CD14-positive monocyte (primary cell): ENCODE data around the gene PHKA2. TPM values are rescaled to one million over a fixed set of nuclear protein-coding genes. Genes with fewer than 3 reads are reported as not detected.
A peak's percentile ranks its signal among the peaks of the same experiment; 100 is the strongest.

Experiments
- DNase-seq, 3 donors: peaks; one replicate each; pipeline ENCODE4 v3.0.0-alpha.2; 2011 to 2022
- H2AFZ ChIP-seq: 2 replicates; pipeline ENCODE4 v1.6.0; 2012; ENCODE audit warnings: mild to moderate bottlenecking, low read depth, low read length, inconsistent platforms; ENCODE audit not compliant: insufficient read depth, poor library complexity, severe bottlenecking
- H3K27ac ChIP-seq, 2 donors: 1 replicate in 1 of 2; 2 replicates in 1 of 2; pipeline ENCODE4 v1.5.1; 2012 to 2013; ENCODE audit warnings: low read length in 2 of 2, control low read depth in 1 of 2, inconsistent platforms in 1 of 2, low read depth in 1 of 2, mild to moderate bottlenecking in 1 of 2
- H3K27me3 ChIP-seq, 2 donors: one replicate each; pipeline versions ENCODE4 v1.6.0 to v1.6.1; 2011 to 2013; ENCODE audit warnings: low read length in 2 of 2; ENCODE audit not compliant: control insufficient read depth in 2 of 2, insufficient read depth in 2 of 2
- H3K36me3 ChIP-seq, 2 donors: replicated peaks in 1 of 2; 1 replicate in 1 of 2; 2 replicates in 1 of 2; pipeline versions ENCODE4 v1.5.1 to v1.6.1; 2012 to 2013; ENCODE audit warnings: low read length in 2 of 2, control low read depth in 1 of 2, inconsistent platforms in 1 of 2, mild to moderate bottlenecking in 1 of 2; ENCODE audit not compliant: insufficient read depth in 2 of 2, control insufficient read depth in 1 of 2
- H3K4me1 ChIP-seq, 2 donors: 1 replicate in 1 of 2; 2 replicates in 1 of 2; pipeline versions ENCODE4 v1.5.1 to v1.6.1; 2012 to 2013; ENCODE audit warnings: low read length in 2 of 2, control low read depth in 1 of 2, inconsistent platforms in 1 of 2, mild to moderate bottlenecking in 1 of 2, moderate library complexity in 1 of 2; ENCODE audit not compliant: insufficient read depth in 2 of 2, control insufficient read depth in 1 of 2
- H3K4me2 ChIP-seq: replicated peaks from 2 replicates; pipeline ENCODE3; 2012; ENCODE audit warnings: low read length, moderate library complexity, mild to moderate bottlenecking; ENCODE audit not compliant: poor library complexity, severe bottlenecking; ENCODE audit errors: extremely low read depth
- H3K4me3 ChIP-seq, 3 experiments: fragments of 200-600 bp in 1 of 3; sonication (generic) in 1 of 3; replicated peaks in 1 of 3; 1 replicate in 2 of 3; 2 replicates in 1 of 3; pipeline ENCODE4 v1.5.1; 2011 to 2013; ENCODE audit warnings: low read length in 3 of 3, mild to moderate bottlenecking in 3 of 3, control low read depth in 2 of 3, low read depth in 2 of 3, inconsistent platforms in 1 of 3, moderate library complexity in 1 of 3
- H3K79me2 ChIP-seq: 2 replicates; pipeline ENCODE4 v1.6.0; 2012; ENCODE audit warnings: mild to moderate bottlenecking, control low read depth, inconsistent platforms, low read length, moderate library complexity; ENCODE audit not compliant: insufficient read depth
- H3K9ac ChIP-seq: 2 replicates; pipeline ENCODE4 v1.6.0; 2017; ENCODE audit warnings: low read length, mild to moderate bottlenecking; ENCODE audit not compliant: insufficient read depth, poor library complexity, severe bottlenecking
- H3K9me3 ChIP-seq, 2 donors: replicated peaks in 1 of 2; 1 replicate in 1 of 2; 2 replicates in 1 of 2; pipeline versions ENCODE4 v1.5.1 to v1.6.1; 2012 to 2013; ENCODE audit warnings: low read length in 2 of 2, control low read depth in 1 of 2; ENCODE audit not compliant: control insufficient read depth in 1 of 2, insufficient read depth in 1 of 2
- H4K20me1 ChIP-seq: 2 replicates; pipeline ENCODE4 v1.6.0; 2012; ENCODE audit warnings: mild to moderate bottlenecking, low read length, control low read depth, moderate library complexity; ENCODE audit not compliant: insufficient read depth
- H3K27ac Mint-ChIP-seq, 7 donors: one replicate each; pipeline ENCODE4 v1.8.0; 2020; ENCODE audit warnings: mild to moderate bottlenecking in 7 of 7, mixed read lengths in 7 of 7, moderate library complexity in 6 of 7, inconsistent platforms in 2 of 7
- H3K27me3 Mint-ChIP-seq, 3 donors: one replicate each; pipeline ENCODE4 v1.8.0; 2021 to 2022; ENCODE audit warnings: low read depth in 3 of 3, mild to moderate bottlenecking in 3 of 3, mixed read lengths in 3 of 3, moderate library complexity in 3 of 3, inconsistent platforms in 1 of 3
- H3K36me3 Mint-ChIP-seq, 2 donors: one replicate each; pipeline ENCODE4 v1.8.0; 2020; ENCODE audit warnings: mixed read lengths in 2 of 2, inconsistent platforms in 1 of 2, mild to moderate bottlenecking in 1 of 2
- H3K4me1 Mint-ChIP-seq: one replicate; pipeline ENCODE4 v1.8.0; 2020; ENCODE audit warnings: mild to moderate bottlenecking, mixed read lengths
- H3K4me3 Mint-ChIP-seq, 2 donors: one replicate each; pipeline ENCODE4 v1.8.0; 2020; ENCODE audit warnings: mild to moderate bottlenecking in 2 of 2, mixed read lengths in 2 of 2, moderate library complexity in 1 of 2
- H3K9me3 Mint-ChIP-seq, 7 donors: one replicate each; pipeline ENCODE4 v1.8.0; 2020 to 2022; ENCODE audit warnings: mixed read lengths in 7 of 7, mild to moderate bottlenecking in 6 of 7, moderate library complexity in 6 of 7, inconsistent platforms in 2 of 7
- CTCF ChIP-seq: fragments of 200-600 bp; IDR thresholded peaks from one replicate; pipeline ENCODE4 v1.8.0; 2022; ENCODE audit warnings: antibody characterized with exemption, mild to moderate bottlenecking
- WGBS: methylation state at CpG from one replicate; pipeline ENCODE4 v1.1.5; 2013; ENCODE audit warnings: missing lambda C conversion rate; ENCODE audit not compliant: insufficient coverage; 5-methylcytosine and 5-hydroxymethylcytosine counted together
- intact Hi-C, 2 donors: fragments of 100-400 bp; cut with micrococcal nuclease; formaldehyde crosslinking; loops; one replicate each; pipeline versions ENCODE4 v1.15.0 to v1.15.1; 2023
- polyA plus RNA-seq, 3 donors: library from polyadenylated mRNA; depleted of rRNA in 1 of 3; unstranded in 2 of 3; stranded (reverse) in 1 of 3; fragments of 300-500 nt in 2 of 3; fragments of >200 nt in 1 of 3; fragmentation: Illumina TruSeq in 2 of 3; gene quantifications; 1 replicate in 2 of 3; 2 replicates in 1 of 3; pipeline ENCODE4 v1.2.3, GENCODE V29; 2012 to 2021

Gene PHKA2
- polyA plus RNA-seq, 3 donors: 8.7 to 63.3 (median 9.1) TPM

- intact Hi-C loops: no loop called here
- Histone ChIP-seq H3K36me3 (peaks cover 0 to 8% of the 10 kb centered on the region in 2 donors), H3K9ac (peak overlapping the region; percentile 25), H4K20me1 (no peaks in the 10 kb centered on the region), H3K4me2 (peak overlapping the region; percentile 82), H3K4me1 (peaks cover 21% of the 10 kb centered on the region in 2 donors), H3K27ac (peak overlapping the region; percentile 78 to 80), H2AFZ (peak overlapping the region; percentile 66), H3K79me2 (no peaks in the 10 kb centered on the region), H3K27me3 (no peaks in the 10 kb centered on the region), H3K9me3 (no peaks in the 10 kb centered on the region), H3K4me3 (peak overlapping the region; percentile 39 to 73 (median 56))
- Mint-ChIP-seq H3K9me3 (peaks cover 0 to 8% (median 0%) of the 10 kb centered on the region in 7 donors), H3K27ac (peak overlapping the region; percentile 56 to 97 (median 92)), H3K4me1 (peaks cover 27% of the 10 kb centered on the region), H3K27me3 (peaks cover 2 to 6% (median 3%) of the 10 kb centered on the region in 3 donors), H3K4me3 (peak overlapping the region; percentile 87 to 96), H3K36me3 (peaks cover 7 to 14% of the 10 kb centered on the region in 2 donors)
- no peak for TF ChIP-seq CTCF
- WGBS: 35% methylated on average over 16 of the region's 25 CpGs
- DNase-seq: no peak
Measured at GRCh38 chrX:18887177-18887824, 96.6 kb downstream of the PHKA2 start.

- WGBS: 0% methylated on average over 7 of the region's 26 CpGs
Measured at GRCh38 chrX:18886344-18887161, 97.4 kb downstream of the PHKA2 start.

More at GRCh38 chrX:18886344-18887161, 97.4 kb downstream of the PHKA2 start:
- Histone ChIP-seq H3K9ac (peak overlapping the region; percentile 25), H2AFZ (peak overlapping the region; percentile 66), H4K20me1 (no peaks in the 10 kb centered on the region), H3K27ac (peak overlapping the region; percentile 78 to 80), H3K4me3 (peak overlapping the region; percentile 39 to 73 (median 56)), H3K27me3 (no peaks in the 10 kb centered on the region), H3K4me1 (peaks cover 21% of the 10 kb centered on the region in 2 donors), H3K4me2 (peak overlapping the region; percentile 82), H3K36me3 (peaks cover 0 to under 1% of the 10 kb centered on the region in 2 donors), H3K79me2 (no peaks in the 10 kb centered on the region), H3K9me3 (no peaks in the 10 kb centered on the region)
- peak; percentile 54 to 65 (median 59) for DNase-seq
- Mint-ChIP-seq H3K4me1 (peaks cover 27% of the 10 kb centered on the region), H3K27me3 (peaks cover 2 to 6% (median 3%) of the 10 kb centered on the region in 3 donors), H3K4me3 (peak overlapping the region; percentile 87 to 96), H3K36me3 (peaks cover 3 to 11% of the 10 kb centered on the region in 2 donors), H3K27ac (peak overlapping the region; percentile 88 to 98 (median 93)), H3K9me3 (peaks cover 0 to 10% (median 0%) of the 10 kb centered on the region in 7 donors)
- TF ChIP-seq CTCF: peak; percentile 71
- intact Hi-C loops: no loop called here
